T47D (cell line): ENCODE measurements around the gene FAM98C.
"Not testable (repeated sequence)": the region's sequence is repeated elsewhere in the genome, so short reads cannot be mapped to it uniquely, and the experiment has no call there.

Source experiments
- DNase-seq, 2 experiments: peaks; one replicate each; pipeline versions ENCODE4 v3.0.0 to v3.0.0-alpha.2; 2011 to 2012; ENCODE audit warnings: low read depth in 1 of 2, low spot score in 1 of 2
- JUND ChIP-seq: IDR thresholded peaks from 2 replicates; pipeline ENCODE4 v1.6.1; 2012; ENCODE audit warnings: low read depth
- in situ Hi-C: cut with HindIII; loops from 2 replicates; pipeline ENCODE4 v1.10.0; 2016; ENCODE audit warnings: low sequenced_read_pairs, low pct_unique_long_range_greater_than_20kb

Gene FAM98C

GRCh38 chr19:38402967-38403674 is at the start of gene FAM98C:
FAM98C (plus strand) TSS chr19:38403093; CDS start chr19:38403154, 61 bp downstream.
- TF ChIP-seq JUND = no peak
- peak; percentile 97 to 99 for DNase-seq
- in situ Hi-C loops = no loop called here

- in situ Hi-C loops = no loop called here
- DNase-seq = no peak
- TF ChIP-seq JUND = no peak
Measured at GRCh38 chr19:38355728-38356725, 46.9 kb upstream of the FAM98C start.

- in situ Hi-C loops = no loop called here
- DNase-seq = no peak
- no peak for TF ChIP-seq JUND
Measured at GRCh38 chr19:38358071-38358470, 44.8 kb upstream of the FAM98C start.

- DNase-seq = no peak
- in situ Hi-C loops = no loop called here
- TF ChIP-seq JUND = no peak
Measured at GRCh38 chr19:38359242-38360021, 43.5 kb upstream of the FAM98C start.

- in situ Hi-C loops = no loop called here
- TF ChIP-seq JUND = no peak
Measured at GRCh38 chr19:38360351-38360750, 42.5 kb upstream of the FAM98C start.

GRCh38 chr19:38360839-38361631 is 41.9 kb upstream of the FAM98C start:
- no peak for TF ChIP-seq JUND
- in situ Hi-C loops = no loop called here
- DNase-seq = no peak

More at GRCh38 chr19:38360351-38360750, 42.5 kb upstream of the FAM98C start:
- no peak for DNase-seq

GRCh38 chr19:38361633-38362075 is 41.2 kb upstream of the FAM98C start:
- in situ Hi-C loops = no loop called here
- TF ChIP-seq JUND = no peak
- peak; percentile 65 to 85 for DNase-seq

- peak; percentile 73 to 92 for DNase-seq
- in situ Hi-C loops = no loop called here
- TF ChIP-seq JUND = no peak
Measured at GRCh38 chr19:38362076-38362945, 40.6 kb upstream of the FAM98C start.

- in situ Hi-C loops, DNase-seq: not testable (repeated sequence)
Measured at GRCh38 chr19:38362946-38363688, 39.8 kb upstream of the FAM98C start.

- no peak for DNase-seq
- in situ Hi-C loops = no loop called here
- TF ChIP-seq JUND = no peak
Measured at GRCh38 chr19:38367041-38367440, 35.9 kb upstream of the FAM98C start.
